HepG2 (cell line): ENCODE measurements around the gene HSPA1B. TPM values are rescaled to one million over a fixed set of nuclear protein-coding genes. Genes with fewer than 3 reads are reported as not detected.

Experiments used
- DZIP1 ChIP-seq: sonication (generic); formaldehyde crosslinking; IDR thresholded peaks from 2 replicates; pipeline ENCODE4 v1.5.0; 2020; ENCODE audit warnings: mild to moderate bottlenecking, missing genetic modification reagents
- SNAPC2 ChIP-seq: sonication (generic); formaldehyde crosslinking; IDR thresholded peaks from 2 replicates; pipeline ENCODE4 v1.8.1; 2022; ENCODE audit warnings: mild to moderate bottlenecking, missing genetic modification reagents
- ZNF253 ChIP-seq: sonication (generic); formaldehyde crosslinking; IDR thresholded peaks from 2 replicates; pipeline ENCODE4 v1.8.0; 2022; ENCODE audit warnings: mild to moderate bottlenecking, missing genetic modification reagents, borderline replicate concordance
- ZNF326 ChIP-seq: sonication (generic); formaldehyde crosslinking; IDR thresholded peaks from 2 replicates; pipeline ENCODE4 v1.4.0; 2020; ENCODE audit warnings: missing genetic modification reagents, borderline replicate concordance
- polyA plus RNA-seq, 8 experiments: library from polyadenylated mRNA; depleted of rRNA in 3 of 8; stranded (reverse) in 7 of 8; unstranded in 1 of 8; fragments of >200 nt; fragmentation: Illumina TruSeq in 4 of 8; extraction: Trizol in 4 of 8; gene quantifications; 2 replicates each; pipeline versions ENCODE4 v1.2.1 to v1.2.3, GENCODE V29; 2011 to 2016; ENCODE audit warnings: low read depth in 4 of 8, missing spikeins in 1 of 8, mixed read lengths in 1 of 8; ENCODE audit not compliant: insufficient read depth in 1 of 8
- total RNA-seq, 5 experiments: library from RNA; depleted of rRNA; stranded (reverse); fragments of >200 nt; fragmentation: Illumina TruSeq; extraction: Trizol; gene quantifications; 2 replicates each; pipeline ENCODE4 v1.2.3, GENCODE V29; 2016; ENCODE audit warnings: low read depth in 1 of 5
- TF ChIP-seq, protein P1 (sequence below): sonication (generic); formaldehyde crosslinking; IDR thresholded peaks from 2 replicates; pipeline ENCODE4 v1.4.0; 2020; ENCODE audit warnings: missing genetic modification reagents
- TF ChIP-seq, protein P2 (sequence below): sonication (generic); formaldehyde crosslinking; IDR thresholded peaks from 2 replicates; pipeline ENCODE4 v1.4.0; 2020; ENCODE audit warnings: missing genetic modification reagents

HSPA1B gene
- total and polyA plus RNA-seq, 2 of the 13 experiments (the other 11 are each of a cell fraction or from before 2014, with no cell fraction given), result 26.0 to 186 TPM

DNA sequence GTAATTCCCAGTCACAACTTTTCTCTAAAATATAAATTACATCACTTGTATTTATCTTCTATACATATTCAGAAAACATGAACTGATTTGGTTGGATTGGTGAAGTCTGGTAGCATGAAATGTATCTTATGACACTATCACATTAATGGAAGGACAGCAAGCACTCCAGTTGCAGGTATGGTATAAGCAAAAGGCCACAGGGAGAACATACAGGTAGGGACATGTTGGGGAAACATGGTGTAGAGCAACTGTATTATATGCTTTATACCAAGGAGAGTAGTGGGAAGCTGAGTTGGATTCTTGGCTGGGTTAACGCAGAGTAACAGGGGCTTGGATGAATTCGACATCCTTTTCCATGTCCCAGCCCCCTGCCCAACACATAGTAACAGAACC, 30.5 kb upstream of the HSPA1B start (continued):
- TF ChIP-seq, protein P1, sequence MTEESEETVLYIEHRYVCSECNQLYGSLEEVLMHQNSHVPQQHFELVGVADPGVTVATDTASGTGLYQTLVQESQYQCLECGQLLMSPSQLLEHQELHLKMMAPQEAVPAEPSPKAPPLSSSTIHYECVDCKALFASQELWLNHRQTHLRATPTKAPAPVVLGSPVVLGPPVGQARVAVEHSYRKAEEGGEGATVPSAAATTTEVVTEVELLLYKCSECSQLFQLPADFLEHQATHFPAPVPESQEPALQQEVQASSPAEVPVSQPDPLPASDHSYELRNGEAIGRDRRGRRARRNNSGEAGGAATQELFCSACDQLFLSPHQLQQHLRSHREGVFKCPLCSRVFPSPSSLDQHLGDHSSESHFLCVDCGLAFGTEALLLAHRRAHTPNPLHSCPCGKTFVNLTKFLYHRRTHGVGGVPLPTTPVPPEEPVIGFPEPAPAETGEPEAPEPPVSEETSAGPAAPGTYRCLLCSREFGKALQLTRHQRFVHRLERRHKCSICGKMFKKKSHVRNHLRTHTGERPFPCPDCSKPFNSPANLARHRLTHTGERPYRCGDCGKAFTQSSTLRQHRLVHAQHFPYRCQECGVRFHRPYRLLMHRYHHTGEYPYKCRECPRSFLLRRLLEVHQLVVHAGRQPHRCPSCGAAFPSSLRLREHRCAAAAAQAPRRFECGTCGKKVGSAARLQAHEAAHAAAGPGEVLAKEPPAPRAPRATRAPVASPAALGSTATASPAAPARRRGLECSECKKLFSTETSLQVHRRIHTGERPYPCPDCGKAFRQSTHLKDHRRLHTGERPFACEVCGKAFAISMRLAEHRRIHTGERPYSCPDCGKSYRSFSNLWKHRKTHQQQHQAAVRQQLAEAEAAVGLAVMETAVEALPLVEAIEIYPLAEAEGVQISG (CRISPR knock-in tag), result no peak
- TF ChIP-seq SNAPC2 (CRISPR knock-in tag), result no peak
- TF ChIP-seq DZIP1, result no peak
- no peak for TF ChIP-seq ZNF326 (CRISPR knock-in tag)
- no peak for TF ChIP-seq ZNF253 (CRISPR knock-in tag)
- TF ChIP-seq, protein P2, sequence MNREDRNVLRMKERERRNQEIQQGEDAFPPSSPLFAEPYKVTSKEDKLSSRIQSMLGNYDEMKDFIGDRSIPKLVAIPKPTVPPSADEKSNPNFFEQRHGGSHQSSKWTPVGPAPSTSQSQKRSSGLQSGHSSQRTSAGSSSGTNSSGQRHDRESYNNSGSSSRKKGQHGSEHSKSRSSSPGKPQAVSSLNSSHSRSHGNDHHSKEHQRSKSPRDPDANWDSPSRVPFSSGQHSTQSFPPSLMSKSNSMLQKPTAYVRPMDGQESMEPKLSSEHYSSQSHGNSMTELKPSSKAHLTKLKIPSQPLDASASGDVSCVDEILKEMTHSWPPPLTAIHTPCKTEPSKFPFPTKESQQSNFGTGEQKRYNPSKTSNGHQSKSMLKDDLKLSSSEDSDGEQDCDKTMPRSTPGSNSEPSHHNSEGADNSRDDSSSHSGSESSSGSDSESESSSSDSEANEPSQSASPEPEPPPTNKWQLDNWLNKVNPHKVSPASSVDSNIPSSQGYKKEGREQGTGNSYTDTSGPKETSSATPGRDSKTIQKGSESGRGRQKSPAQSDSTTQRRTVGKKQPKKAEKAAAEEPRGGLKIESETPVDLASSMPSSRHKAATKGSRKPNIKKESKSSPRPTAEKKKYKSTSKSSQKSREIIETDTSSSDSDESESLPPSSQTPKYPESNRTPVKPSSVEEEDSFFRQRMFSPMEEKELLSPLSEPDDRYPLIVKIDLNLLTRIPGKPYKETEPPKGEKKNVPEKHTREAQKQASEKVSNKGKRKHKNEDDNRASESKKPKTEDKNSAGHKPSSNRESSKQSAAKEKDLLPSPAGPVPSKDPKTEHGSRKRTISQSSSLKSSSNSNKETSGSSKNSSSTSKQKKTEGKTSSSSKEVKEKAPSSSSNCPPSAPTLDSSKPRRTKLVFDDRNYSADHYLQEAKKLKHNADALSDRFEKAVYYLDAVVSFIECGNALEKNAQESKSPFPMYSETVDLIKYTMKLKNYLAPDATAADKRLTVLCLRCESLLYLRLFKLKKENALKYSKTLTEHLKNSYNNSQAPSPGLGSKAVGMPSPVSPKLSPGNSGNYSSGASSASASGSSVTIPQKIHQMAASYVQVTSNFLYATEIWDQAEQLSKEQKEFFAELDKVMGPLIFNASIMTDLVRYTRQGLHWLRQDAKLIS (CRISPR knock-in tag), result no peak
